Measurements from ENCODE around the gene QRICH2.

The QRICH2 gene

GRCh38 chr17:76243826-76244679, 64.0 kb downstream of the QRICH2 start:
- no peak for DNase-seq (ENCODE audit: extremely low read depth, low read depth)
- no peak for TF ChIP-seq CTCF (IDR thresholded peaks at IDR 0.05; ENCODE audit: low read depth, low read length)

GRCh38 chr17:76241691-76242255, 66.3 kb downstream of the QRICH2 start:
- no peak for TF ChIP-seq CTCF (IDR thresholded peaks at IDR 0.05; ENCODE audit: low read depth, low read length)
- DNase-seq (ENCODE audit: extremely low read depth, low read depth), result no peak

- DNase-seq (ENCODE audit: extremely low read depth, low read depth), result no peak
- no peak for TF ChIP-seq CTCF (IDR thresholded peaks at IDR 0.05; ENCODE audit: low read depth, low read length)
Observed at GRCh38 chr17:76241204-76241538, 66.9 kb downstream of the QRICH2 start.

- no peak for TF ChIP-seq CTCF (IDR thresholded peaks at IDR 0.05; ENCODE audit: low read depth, low read length)
- DNase-seq (ENCODE audit: extremely low read depth, low read depth), result no peak
Observed at GRCh38 chr17:76240461-76241203, 67.4 kb downstream of the QRICH2 start, which contains the start of gene RNF157. Gene RNF157, minus strand, starts transcription at chr17:76240493. Its CDS starts 253 bp downstream, at chr17:76240240.

- TF ChIP-seq CTCF (IDR thresholded peaks at IDR 0.05; ENCODE audit: low read depth, low read length), result no peak
- no peak for DNase-seq (ENCODE audit: extremely low read depth, low read depth)
Observed at GRCh38 chr17:76239538-76240274, 68.4 kb downstream of the QRICH2 start.

- no peak for TF ChIP-seq CTCF (IDR thresholded peaks at IDR 0.05; ENCODE audit: low read depth, low read length)
Observed at GRCh38 chr17:76238847-76239537, 69.1 kb downstream of the QRICH2 start.

More at GRCh38 chr17:76238847-76239537, 69.1 kb downstream of the QRICH2 start:
- no peak for DNase-seq (ENCODE audit: extremely low read depth, low read depth)

Measured in AG09319 (cell line).